Fibroblast of lung (primary cell): ENCODE results near the gene FARP1. TPM values are rescaled to one million over a fixed set of nuclear protein-coding genes. Genes with fewer than 3 reads are reported as not detected.

Experiments used
- DNase-seq, 2 donors: peaks; one replicate each; pipeline versions ENCODE4 v3.0.0 to v3.0.0-alpha.2; 2010; ENCODE audit warnings: low read depth in 2 of 2
- H2AFZ ChIP-seq: 2 replicates; pipeline ENCODE4 v1.5.1; 2012; ENCODE audit warnings: low read length, control low read depth, inconsistent platforms
- H3K27ac ChIP-seq: 2 replicates; pipeline ENCODE4 v1.5.1; 2011; ENCODE audit warnings: low read length, control low read depth; ENCODE audit not compliant: insufficient read depth
- H3K27me3 ChIP-seq: 2 replicates; pipeline ENCODE4 v1.5.1; 2011; ENCODE audit warnings: mild to moderate bottlenecking, low read length; ENCODE audit not compliant: control insufficient read depth, insufficient read depth
- H3K36me3 ChIP-seq: 2 replicates; pipeline ENCODE4 v1.5.1; 2011; ENCODE audit warnings: low read length; ENCODE audit not compliant: control insufficient read depth, insufficient read depth
- H3K4me1 ChIP-seq: 2 replicates; pipeline ENCODE4 v1.5.1; 2011; ENCODE audit warnings: low read length; ENCODE audit not compliant: control insufficient read depth, insufficient read depth; ENCODE audit errors: extremely low read depth
- H3K4me2 ChIP-seq: 2 replicates; pipeline ENCODE4 v1.5.1; 2011; ENCODE audit warnings: low read length, control low read depth; ENCODE audit not compliant: insufficient read depth; ENCODE audit errors: extremely low read depth
- H3K4me3 ChIP-seq, 4 experiments: fragments of 200-600 bp in 1 of 4; sonication (generic) in 1 of 4; replicated peaks in 1 of 4; 2 replicates each; pipeline ENCODE4 v1.5.1; 2011 to 2016; ENCODE audit warnings: low read length in 4 of 4, low read depth in 3 of 4, mild to moderate bottlenecking in 3 of 4, control low read depth in 2 of 4, inconsistent platforms in 1 of 4, mixed read lengths in 1 of 4; ENCODE audit not compliant: insufficient read depth in 1 of 4; ENCODE audit errors: control extremely low read depth in 1 of 4
- H3K79me2 ChIP-seq: 2 replicates; pipeline ENCODE4 v1.5.1; 2012; ENCODE audit warnings: mild to moderate bottlenecking, low read length, inconsistent platforms; ENCODE audit not compliant: control insufficient read depth, insufficient read depth
- H3K9ac ChIP-seq: 2 replicates; pipeline ENCODE4 v1.5.1; 2011; ENCODE audit warnings: mild to moderate bottlenecking, low read length, control low read depth; ENCODE audit not compliant: insufficient read depth
- H3K9me3 ChIP-seq: 2 replicates; pipeline ENCODE4 v1.5.1; 2012; ENCODE audit warnings: low read depth, low read length; ENCODE audit not compliant: control insufficient read depth, insufficient read depth
- H4K20me1 ChIP-seq: 2 replicates; pipeline ENCODE4 v1.5.1; 2011; ENCODE audit warnings: low read length; ENCODE audit not compliant: control insufficient read depth, insufficient read depth; ENCODE audit errors: extremely low read depth
- CTCF ChIP-seq, 2 donors: IDR thresholded peaks in 1 of 2; conservative IDR thresholded peaks in 1 of 2; 1 replicate in 1 of 2; 2 replicates in 1 of 2; pipeline ENCODE4 v1.5.1; 2011 to 2012; ENCODE audit warnings: low read length in 2 of 2, control low read depth in 1 of 2, inconsistent platforms in 1 of 2, low read depth in 1 of 2, mild to moderate bottlenecking in 1 of 2
- EZH2 ChIP-seq: IDR thresholded peaks from 2 replicates; pipeline ENCODE4 v1.5.1; 2012; ENCODE audit warnings: low read length, control low read depth, mild to moderate bottlenecking; ENCODE audit errors: missing control alignments
- polyA plus RNA-seq, 2 donors: library from polyadenylated mRNA; depleted of rRNA in 1 of 2; stranded (reverse) in 1 of 2; unstranded in 1 of 2; fragments of >200 nt; gene quantifications; 2 replicates each; pipeline ENCODE4 v1.2.1, GENCODE V29; 2011 to 2012; ENCODE audit warnings: missing spikeins in 1 of 2
- total RNA-seq: library from RNA; depleted of rRNA; stranded (reverse); fragments of >200 nt; gene quantifications from 2 replicates; pipeline ENCODE4 v1.2.1, GENCODE V29; 2014

The FARP1 gene
- total and polyA plus RNA-seq, 2 donors (not counting 1 experiment from before 2014, with no cell fraction given) = 50.9 to 199 TPM

- H3K27ac ChIP-seq = no peak overlapping the region
- H3K4me3 ChIP-seq = no peak overlapping the region
- peaks cover 3% of the 10 kb centered on the region for H3K4me1 ChIP-seq
- no peak overlapping the region for H3K4me2 ChIP-seq
- H3K36me3 ChIP-seq = peaks cover 28% of the 10 kb centered on the region
- peaks cover 14% of the 10 kb centered on the region for H3K79me2 ChIP-seq
- no peaks in the 10 kb centered on the region for H4K20me1 ChIP-seq
- DNase-seq = no peak
- no peak overlapping the region for H2AFZ ChIP-seq
- H3K27me3 ChIP-seq = no peaks in the 10 kb centered on the region
- no peak overlapping the region for H3K9ac ChIP-seq
- TF ChIP-seq CTCF (conservative IDR thresholded peaks at IDR 0.05 in 1 of 2, IDR thresholded peaks at IDR 0.05 in 1 of 2; ENCODE audit: low read depth in 1 of 2, low read length in 2 of 2) (no peak), EZH2 (no peak)
- H3K9me3 ChIP-seq = no peaks in the 10 kb centered on the region
Observed at GRCh38 chr13:98459721-98460370, 317.0 kb downstream of the FARP1 start.

DNA sequence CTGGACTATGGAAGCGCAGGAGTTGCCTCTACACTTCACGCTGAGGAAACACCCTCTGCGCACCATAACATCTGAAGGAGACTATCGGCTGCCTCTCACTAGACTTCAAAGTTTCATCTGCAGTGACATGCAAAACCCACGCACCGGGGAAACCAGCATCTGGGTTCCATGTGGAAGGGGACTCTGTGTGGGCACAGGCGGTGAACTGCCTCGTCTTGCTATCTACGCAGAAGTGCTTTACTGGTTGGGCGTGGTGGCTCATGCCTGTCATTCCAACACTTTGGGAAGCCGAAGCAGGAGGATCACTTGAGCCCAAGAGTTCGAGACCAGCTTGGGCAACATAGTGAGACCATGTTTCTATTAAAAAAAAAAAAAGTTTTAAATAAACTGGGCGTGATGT lies 317.6 kb downstream of the FARP1 start:
- Histone ChIP-seq H3K27me3 (no peaks in the 10 kb centered on the region), H3K4me2 (no peak overlapping the region), H4K20me1 (no peaks in the 10 kb centered on the region), H3K36me3 (peaks cover 31% of the 10 kb centered on the region), H3K9ac (no peak overlapping the region), H3K27ac (no peak overlapping the region), H3K4me1 (no peaks in the 10 kb centered on the region), H3K9me3 (no peaks in the 10 kb centered on the region), H2AFZ (no peak overlapping the region), H3K79me2 (peaks cover 18% of the 10 kb centered on the region), H3K4me3 (no peak overlapping the region)
- TF ChIP-seq EZH2 (no peak), CTCF (conservative IDR thresholded peaks at IDR 0.05 in 1 of 2, IDR thresholded peaks at IDR 0.05 in 1 of 2; ENCODE audit: low read depth in 1 of 2, low read length in 2 of 2) (no peak)
- no peak for DNase-seq

- H3K4me3 ChIP-seq = no peak overlapping the region
- peaks cover 18% of the 10 kb centered on the region for H3K79me2 ChIP-seq
Observed at GRCh38 chr13:98461486-98462240, 318.8 kb downstream of the FARP1 start.

More at GRCh38 chr13:98461486-98462240, 318.8 kb downstream of the FARP1 start:
- Histone ChIP-seq H3K36me3 (peaks cover 26% of the 10 kb centered on the region), H3K9me3 (no peaks in the 10 kb centered on the region), H3K4me2 (no peak overlapping the region), H3K27me3 (no peaks in the 10 kb centered on the region), H2AFZ (no peak overlapping the region), H3K4me1 (no peaks in the 10 kb centered on the region), H3K9ac (no peak overlapping the region), H4K20me1 (no peaks in the 10 kb centered on the region), H3K27ac (no peak overlapping the region)
- no peak for DNase-seq
- TF ChIP-seq EZH2 (no peak), CTCF (conservative IDR thresholded peaks at IDR 0.05 in 1 of 2, IDR thresholded peaks at IDR 0.05 in 1 of 2; ENCODE audit: low read depth in 1 of 2, low read length in 2 of 2) (no peak)
